HS-27A (cell line): ENCODE results near the gene ADH5.
"Not testable (repeated sequence)": the region's sequence is repeated elsewhere in the genome, so short reads cannot be mapped to it uniquely, and the experiment has no call there.

ENCODE experiments used
- DNase-seq: peaks from one replicate; pipeline ENCODE4 v3.0.0-alpha.2; 2012; ENCODE audit warnings: low read depth, missing footprints

ADH5 gene

GRCh38 chr4:99029018-99029735 is 59.4 kb downstream of the ADH5 start:
- no peak for DNase-seq

DNA sequence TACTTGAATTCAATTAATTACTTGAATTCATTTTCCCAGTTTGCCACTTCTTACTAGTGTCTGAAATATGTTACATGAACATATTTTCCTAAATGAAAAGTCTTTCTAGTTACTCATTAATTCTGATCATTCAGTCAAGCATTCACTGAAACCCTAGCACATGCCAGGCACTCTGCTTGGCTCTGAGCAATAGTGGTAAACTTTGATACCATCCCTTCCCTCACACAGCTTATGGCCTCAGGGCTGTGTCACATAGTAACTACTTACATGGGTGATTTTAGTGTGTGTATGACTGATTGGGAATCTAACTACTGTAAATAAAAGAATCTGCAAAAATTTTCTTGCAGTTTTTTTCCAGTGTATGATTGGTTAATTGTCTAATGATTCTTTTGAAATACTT is 60.4 kb downstream of the ADH5 start:
- DNase-seq, result no peak

- DNase-seq, result no peak
These were observed 61.3 kb downstream of the ADH5 start for GRCh38 chr4:99027304-99027703.

DNA sequence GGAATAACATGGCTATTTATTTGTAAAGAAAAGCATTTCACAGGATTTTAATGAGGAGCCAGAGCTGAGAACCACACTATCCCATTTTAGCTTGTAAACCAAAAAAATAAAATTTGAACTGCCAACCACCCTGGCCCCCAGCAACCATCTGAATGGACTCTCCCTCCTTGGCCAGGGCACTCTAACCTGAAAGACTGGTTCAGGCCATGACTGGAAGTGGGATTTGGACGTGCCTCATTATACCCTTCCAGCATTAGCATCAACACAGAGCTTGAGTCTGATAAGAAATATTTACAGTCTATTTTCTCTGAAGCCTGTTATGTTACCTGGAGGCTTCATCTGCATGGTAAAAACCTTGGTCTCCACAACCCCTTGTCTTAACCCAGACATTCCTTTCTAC is 63.1 kb downstream of the ADH5 start:
- no peak for DNase-seq

GRCh38 chr4:99024481-99025275 is 63.9 kb downstream of the ADH5 start:
- no peak for DNase-seq

- DNase-seq, result not testable (repeated sequence)
These were observed 64.8 kb downstream of the ADH5 start for GRCh38 chr4:99023800-99024251.

DNA sequence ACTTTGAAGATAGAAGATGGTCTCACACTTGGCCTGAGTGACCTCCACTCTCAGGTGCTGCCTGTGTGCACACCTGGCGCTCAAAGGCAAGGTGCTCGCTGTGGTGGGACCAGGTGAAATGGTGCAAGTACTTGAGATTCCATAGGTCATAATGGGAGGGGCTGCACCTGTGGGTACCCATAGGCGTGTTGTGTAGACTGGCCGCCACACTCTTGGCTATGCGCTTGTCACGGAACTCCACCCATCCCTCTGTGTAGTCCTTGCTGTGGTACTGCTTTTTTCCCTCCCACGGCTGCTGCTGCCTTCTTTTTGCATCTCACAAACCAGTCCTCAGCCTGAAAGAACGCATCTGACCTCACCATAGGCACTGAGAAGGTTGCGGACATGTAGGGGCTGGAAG is 66.0 kb downstream of the ADH5 start:
- DNase-seq, result no peak

- DNase-seq, result no peak
These were observed 67.2 kb downstream of the ADH5 start for GRCh38 chr4:99021386-99021785.
